ENCODE results near the gene RTN3. TPM values are rescaled to one million over a fixed set of nuclear protein-coding genes. Genes with fewer than 3 reads are reported as not detected.
"Not testable (repeated sequence)": the region's sequence is repeated elsewhere in the genome, so short reads cannot be mapped to it uniquely, and the experiment has no call there.

Gene RTN3
- polyA plus RNA-seq, 1 donor from 2014 or later, result 283 TPM

DNA sequence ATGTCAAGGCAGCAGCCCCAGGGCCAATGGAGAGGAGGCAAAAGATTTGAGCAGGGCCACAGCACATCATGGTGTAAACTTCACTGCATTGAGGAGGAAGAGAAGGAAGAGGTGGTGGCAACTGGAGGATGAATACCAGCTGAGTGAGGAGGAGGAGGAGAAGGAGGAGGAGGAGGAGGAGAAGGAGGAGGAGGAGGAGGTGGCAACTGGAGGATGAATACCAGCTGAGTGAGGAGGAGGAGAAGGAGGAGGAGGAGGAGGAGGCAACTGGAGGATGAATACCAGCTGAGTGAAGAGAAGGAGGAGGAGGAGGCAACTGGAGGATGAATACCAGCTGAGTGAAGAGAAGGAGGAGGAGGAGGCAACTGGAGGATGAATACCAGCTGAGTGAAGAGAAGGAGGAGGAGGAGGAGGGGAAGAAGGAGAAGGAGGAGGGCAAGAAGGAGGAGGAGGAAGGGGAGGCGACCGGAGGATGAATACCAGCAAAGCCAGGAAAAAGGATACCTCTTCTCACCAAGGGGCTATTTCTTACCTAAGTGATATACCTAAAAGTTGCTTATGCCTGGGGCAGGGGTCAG is 90.5 kb downstream of the RTN3 start:
- H3K4me3 ChIP-seq (ENCODE audit: low read length); H4K20me1 ChIP-seq (ENCODE audit: insufficient read depth); H2AFZ ChIP-seq (ENCODE audit: low read depth, low read length): not testable (repeated sequence)

DNA sequence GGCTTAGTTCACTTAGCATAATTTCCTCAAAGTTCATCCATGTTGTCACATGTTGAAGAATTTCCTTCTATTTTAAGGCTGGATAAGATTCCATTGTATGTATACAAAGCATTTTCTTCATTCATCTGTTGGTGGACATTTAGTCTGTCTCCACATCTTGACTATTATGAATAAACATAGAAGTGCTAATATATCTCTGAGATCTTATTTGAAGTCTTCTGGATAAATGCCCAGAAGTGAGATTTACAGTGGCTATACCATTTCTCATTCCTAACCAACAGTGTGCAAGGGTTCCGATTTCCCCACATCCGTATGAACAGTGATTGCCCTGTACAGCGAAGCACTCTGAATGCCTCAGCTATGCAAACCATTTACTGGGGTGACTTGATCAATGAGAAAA is 93.9 kb downstream of the RTN3 start:
- Histone ChIP-seq H3K27ac (ENCODE audit: low read length) (no peak overlapping the region), H3K4me3 (ENCODE audit: low read length) (no peak overlapping the region), H3K9ac (ENCODE audit: low read length) (no peak overlapping the region), H4K20me1 (ENCODE audit: insufficient read depth) (no peaks in the 10 kb centered on the region), H3K27me3 (ENCODE audit: insufficient read depth, low read depth, low read length) (no peaks in the 10 kb centered on the region), H3K9me3 (ENCODE audit: low read length) (no peaks in the 10 kb centered on the region), H2AFZ (ENCODE audit: low read depth, low read length) (no peak overlapping the region), H3F3A (ENCODE audit: insufficient read depth, low read length, poor library complexity, severe bottlenecking) (no peaks in the 10 kb centered on the region), H3K9me2 (ENCODE audit: insufficient read depth, low read length) (no peaks in the 10 kb centered on the region), H3K79me2 (replicated peaks; ENCODE audit: insufficient read depth, low read length) (peaks cover 13% of the 10 kb centered on the region), H3K4me2 (ENCODE audit: low read length) (no peak overlapping the region), H3K36me3 (ENCODE audit: insufficient read depth, low read length) (no peaks in the 10 kb centered on the region)
- TF ChIP-seq POLR2AphosphoS5 (IDR thresholded peaks at IDR 0.05) (no peak), EP300 (conservative IDR thresholded peaks at IDR 0.05; ENCODE audit: poor library complexity, severe bottlenecking) (no peak), MXI1 (conservative IDR thresholded peaks at IDR 0.05; ENCODE audit: poor library complexity, severe bottlenecking) (no peak), RAD21 (conservative IDR thresholded peaks at IDR 0.05) (no peak), SMC3 (conservative IDR thresholded peaks at IDR 0.05; ENCODE audit: poor library complexity) (no peak), TAF1 (IDR thresholded peaks at IDR 0.05; ENCODE audit: low read depth) (no peak), EZH2 (IDR thresholded peaks at IDR 0.05; ENCODE audit: borderline replicate concordance, insufficient read depth, low read length, poor library complexity, severe bottlenecking) (no peak)
- TF ChIP-seq, protein P1, sequence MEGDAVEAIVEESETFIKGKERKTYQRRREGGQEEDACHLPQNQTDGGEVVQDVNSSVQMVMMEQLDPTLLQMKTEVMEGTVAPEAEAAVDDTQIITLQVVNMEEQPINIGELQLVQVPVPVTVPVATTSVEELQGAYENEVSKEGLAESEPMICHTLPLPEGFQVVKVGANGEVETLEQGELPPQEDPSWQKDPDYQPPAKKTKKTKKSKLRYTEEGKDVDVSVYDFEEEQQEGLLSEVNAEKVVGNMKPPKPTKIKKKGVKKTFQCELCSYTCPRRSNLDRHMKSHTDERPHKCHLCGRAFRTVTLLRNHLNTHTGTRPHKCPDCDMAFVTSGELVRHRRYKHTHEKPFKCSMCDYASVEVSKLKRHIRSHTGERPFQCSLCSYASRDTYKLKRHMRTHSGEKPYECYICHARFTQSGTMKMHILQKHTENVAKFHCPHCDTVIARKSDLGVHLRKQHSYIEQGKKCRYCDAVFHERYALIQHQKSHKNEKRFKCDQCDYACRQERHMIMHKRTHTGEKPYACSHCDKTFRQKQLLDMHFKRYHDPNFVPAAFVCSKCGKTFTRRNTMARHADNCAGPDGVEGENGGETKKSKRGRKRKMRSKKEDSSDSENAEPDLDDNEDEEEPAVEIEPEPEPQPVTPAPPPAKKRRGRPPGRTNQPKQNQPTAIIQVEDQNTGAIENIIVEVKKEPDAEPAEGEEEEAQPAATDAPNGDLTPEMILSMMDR (IDR thresholded peaks at IDR 0.05; ENCODE audit: poor library complexity, severe bottlenecking), result no peak
- TF ChIP-seq, protein P2, sequence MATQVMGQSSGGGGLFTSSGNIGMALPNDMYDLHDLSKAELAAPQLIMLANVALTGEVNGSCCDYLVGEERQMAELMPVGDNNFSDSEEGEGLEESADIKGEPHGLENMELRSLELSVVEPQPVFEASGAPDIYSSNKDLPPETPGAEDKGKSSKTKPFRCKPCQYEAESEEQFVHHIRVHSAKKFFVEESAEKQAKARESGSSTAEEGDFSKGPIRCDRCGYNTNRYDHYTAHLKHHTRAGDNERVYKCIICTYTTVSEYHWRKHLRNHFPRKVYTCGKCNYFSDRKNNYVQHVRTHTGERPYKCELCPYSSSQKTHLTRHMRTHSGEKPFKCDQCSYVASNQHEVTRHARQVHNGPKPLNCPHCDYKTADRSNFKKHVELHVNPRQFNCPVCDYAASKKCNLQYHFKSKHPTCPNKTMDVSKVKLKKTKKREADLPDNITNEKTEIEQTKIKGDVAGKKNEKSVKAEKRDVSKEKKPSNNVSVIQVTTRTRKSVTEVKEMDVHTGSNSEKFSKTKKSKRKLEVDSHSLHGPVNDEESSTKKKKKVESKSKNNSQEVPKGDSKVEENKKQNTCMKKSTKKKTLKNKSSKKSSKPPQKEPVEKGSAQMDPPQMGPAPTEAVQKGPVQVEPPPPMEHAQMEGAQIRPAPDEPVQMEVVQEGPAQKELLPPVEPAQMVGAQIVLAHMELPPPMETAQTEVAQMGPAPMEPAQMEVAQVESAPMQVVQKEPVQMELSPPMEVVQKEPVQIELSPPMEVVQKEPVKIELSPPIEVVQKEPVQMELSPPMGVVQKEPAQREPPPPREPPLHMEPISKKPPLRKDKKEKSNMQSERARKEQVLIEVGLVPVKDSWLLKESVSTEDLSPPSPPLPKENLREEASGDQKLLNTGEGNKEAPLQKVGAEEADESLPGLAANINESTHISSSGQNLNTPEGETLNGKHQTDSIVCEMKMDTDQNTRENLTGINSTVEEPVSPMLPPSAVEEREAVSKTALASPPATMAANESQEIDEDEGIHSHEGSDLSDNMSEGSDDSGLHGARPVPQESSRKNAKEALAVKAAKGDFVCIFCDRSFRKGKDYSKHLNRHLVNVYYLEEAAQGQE (IDR thresholded peaks at IDR 0.05; ENCODE audit: borderline replicate concordance), result no peak

More for the DNA sequence above, 90.5 kb downstream of the RTN3 start:
- not testable (repeated sequence) for H3K4me2 ChIP-seq (ENCODE audit: low read length); H3K36me3 ChIP-seq (ENCODE audit: insufficient read depth, low read length); H3K9me2 ChIP-seq (ENCODE audit: insufficient read depth, low read length); H3K9me3 ChIP-seq (ENCODE audit: low read length); H3K27ac ChIP-seq (ENCODE audit: low read length); H3K27me3 ChIP-seq (ENCODE audit: insufficient read depth, low read depth, low read length); H3K9ac ChIP-seq (ENCODE audit: low read length); H3F3A ChIP-seq (ENCODE audit: insufficient read depth, low read length, poor library complexity, severe bottlenecking)
- peaks cover 31% of the 10 kb centered on the region for H3K79me2 ChIP-seq (replicated peaks; ENCODE audit: insufficient read depth, low read length)

DNA sequence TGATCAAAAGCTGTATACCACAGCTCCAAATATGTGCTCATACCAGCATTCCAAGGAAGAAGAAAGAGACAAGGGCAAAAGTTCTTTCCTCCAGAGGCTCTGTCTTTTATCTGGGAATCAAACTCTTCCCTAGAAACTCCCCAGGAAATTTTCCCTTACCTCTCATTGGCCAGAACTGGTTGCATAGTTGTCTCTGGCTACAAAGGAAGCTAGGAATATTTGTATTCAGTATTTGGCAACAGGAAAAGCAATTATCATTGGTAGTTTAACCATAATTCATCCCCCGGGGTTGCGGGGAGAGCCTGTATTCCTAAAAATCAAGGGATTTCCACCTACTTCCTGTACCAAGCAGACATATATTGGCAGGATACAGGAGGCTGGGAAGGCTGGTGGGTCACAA is 97.7 kb downstream of the RTN3 start:
- no peak overlapping the region for H3K4me2 ChIP-seq (ENCODE audit: low read length)
- no peak overlapping the region for H3K9ac ChIP-seq (ENCODE audit: low read length)
- H3K27ac ChIP-seq (ENCODE audit: low read length), result no peak overlapping the region
- no peak overlapping the region for H2AFZ ChIP-seq (ENCODE audit: low read depth, low read length)
- no peaks in the 10 kb centered on the region for H3K79me2 ChIP-seq (replicated peaks; ENCODE audit: insufficient read depth, low read length)
- no peaks in the 10 kb centered on the region for H3F3A ChIP-seq (ENCODE audit: insufficient read depth, low read length, poor library complexity, severe bottlenecking)
- no peaks in the 10 kb centered on the region for H3K9me3 ChIP-seq (ENCODE audit: low read length)
- no peak overlapping the region for H3K4me3 ChIP-seq (ENCODE audit: low read length)
- no peaks in the 10 kb centered on the region for H3K27me3 ChIP-seq (ENCODE audit: insufficient read depth, low read depth, low read length)
- no peaks in the 10 kb centered on the region for H3K9me2 ChIP-seq (ENCODE audit: insufficient read depth, low read length)
- TF ChIP-seq RAD21 (conservative IDR thresholded peaks at IDR 0.05) (no peak), POLR2AphosphoS5 (IDR thresholded peaks at IDR 0.05) (no peak), SMC3 (conservative IDR thresholded peaks at IDR 0.05; ENCODE audit: poor library complexity) (no peak)
- H3K36me3 ChIP-seq (ENCODE audit: insufficient read depth, low read length), result no peaks in the 10 kb centered on the region
- H4K20me1 ChIP-seq (ENCODE audit: insufficient read depth), result no peaks in the 10 kb centered on the region

Measured in neural cell (in vitro differentiated cells).